ENCODE measurements around the gene MYO5B.

MYO5B gene

GRCh38 chr18:49875155-49875554 is 319.8 kb downstream of the MYO5B start:
- no peak for DNase-seq

- DNase-seq = no peak
Observed at GRCh38 chr18:49874238-49874637, 320.7 kb downstream of the MYO5B start.

GRCh38 chr18:49869354-49869753 is 325.6 kb downstream of the MYO5B start:
- DNase-seq = no peak

GRCh38 chr18:49866680-49867079 is 328.3 kb downstream of the MYO5B start:
- no peak for DNase-seq

GRCh38 chr18:49865401-49865800 is 329.5 kb downstream of the MYO5B start:
- no peak for DNase-seq

- DNase-seq = no peak
Observed at GRCh38 chr18:49863769-49864621, 331.0 kb downstream of the MYO5B start.

- DNase-seq = no peak
Observed at GRCh38 chr18:49862656-49863385, 332.1 kb downstream of the MYO5B start.

- DNase-seq = no peak
Observed at GRCh38 chr18:49861659-49862058, 333.3 kb downstream of the MYO5B start.

- no peak for DNase-seq
Observed at GRCh38 chr18:49859725-49860124, 335.2 kb downstream of the MYO5B start.

GRCh38 chr18:49859021-49859359 is 336.0 kb downstream of the MYO5B start:
- no peak for DNase-seq

- no peak for DNase-seq
Observed at GRCh38 chr18:49858309-49859020, 336.5 kb downstream of the MYO5B start.

- DNase-seq = no peak
Observed at GRCh38 chr18:49857708-49858107, 337.2 kb downstream of the MYO5B start.

- DNase-seq = no peak
Observed at GRCh38 chr18:49856496-49856895, 338.5 kb downstream of the MYO5B start.

GRCh38 chr18:49855711-49856415 is 339.1 kb downstream of the MYO5B start:
- no peak for DNase-seq

GRCh38 chr18:49854681-49855080 is 340.3 kb downstream of the MYO5B start:
- DNase-seq = no peak

GRCh38 chr18:49853436-49853835 is 341.5 kb downstream of the MYO5B start:
- DNase-seq = no peak

- DNase-seq = no peak
Observed at GRCh38 chr18:49853011-49853410, 341.9 kb downstream of the MYO5B start.

- DNase-seq = no peak
Observed at GRCh38 chr18:49851624-49852023, 343.3 kb downstream of the MYO5B start.

- no peak for DNase-seq
Observed at GRCh38 chr18:49850636-49851035, 344.3 kb downstream of the MYO5B start.

GRCh38 chr18:49849331-49850217 is 345.4 kb downstream of the MYO5B start:
- no peak for DNase-seq

- no peak for DNase-seq
Observed at GRCh38 chr18:49848115-49848514, 346.8 kb downstream of the MYO5B start.

- DNase-seq = no peak
Observed at GRCh38 chr18:49847524-49847923, 347.4 kb downstream of the MYO5B start.
